KG1 (cell line): Measurements from ENCODE around the gene APOH.
"Not testable (repeated sequence)": the region's sequence is repeated elsewhere in the genome, so short reads cannot be mapped to it uniquely, and the experiment has no call there.

Source experiments
- DNase-seq: peaks from one replicate; lab custom pipeline; 2025; lab: John Stamatoyannopoulos, UW

Gene APOH

GRCh38 chr17:66228887-66229782 lies at the start of gene APOH:
Gene APOH (minus strand): TSS chr17:66229415. CDS start chr17:66229379, 36 bp downstream.
- DNase-seq: no peak

DNA sequence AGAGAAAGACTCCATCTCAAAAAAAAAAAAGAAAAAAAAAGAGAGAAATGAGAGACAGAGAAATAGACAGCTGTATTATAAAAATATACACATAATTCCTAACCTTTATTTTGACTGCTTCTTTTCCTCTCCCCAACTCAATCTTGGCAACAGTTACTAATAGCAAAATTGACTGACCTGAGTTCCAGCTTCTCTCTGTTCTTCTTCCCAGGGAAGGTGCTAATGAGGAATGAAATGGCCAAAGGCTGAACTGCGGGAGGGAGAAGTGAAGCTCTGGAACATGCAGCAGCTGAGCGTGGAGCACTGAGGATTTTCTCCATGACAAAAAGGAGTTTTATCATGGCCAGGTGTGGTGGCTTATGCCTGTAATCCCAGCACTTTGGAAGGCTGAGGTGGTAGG lies 48.0 kb upstream of the APOH start:
- DNase-seq: no peak

DNA sequence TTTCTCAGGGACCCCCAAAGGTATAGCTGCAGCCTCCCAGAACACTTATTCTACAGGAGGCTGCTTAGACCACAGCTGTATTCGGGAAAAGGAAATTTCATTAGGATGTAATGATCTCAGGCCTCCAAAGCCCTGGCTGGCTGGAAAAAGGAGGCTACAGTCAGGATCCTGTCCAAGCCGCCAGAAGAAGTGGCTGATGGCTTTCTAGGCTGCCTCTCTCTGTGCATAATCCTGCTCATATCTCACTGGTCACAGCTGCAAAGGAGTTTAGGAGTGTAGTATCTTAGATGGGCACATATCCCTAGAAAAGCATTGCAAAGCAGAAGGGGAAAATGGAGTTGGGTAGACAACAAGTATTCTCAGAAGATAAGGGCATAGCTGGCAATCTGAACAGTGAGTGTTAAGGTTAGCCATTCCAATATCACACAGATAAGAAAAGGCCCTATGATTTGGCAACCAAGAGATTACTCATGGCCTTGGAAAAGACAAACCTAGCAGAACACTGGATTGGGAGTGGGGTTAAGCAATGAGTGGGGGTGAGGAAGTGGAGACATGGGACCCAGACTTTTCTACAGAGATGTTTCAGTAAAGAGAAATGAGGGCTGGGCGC lies 47.2 kb upstream of the APOH start:
- no peak for DNase-seq

- DNase-seq: no peak
Measured at GRCh38 chr17:66275651-66276050, 46.4 kb upstream of the APOH start.

DNA sequence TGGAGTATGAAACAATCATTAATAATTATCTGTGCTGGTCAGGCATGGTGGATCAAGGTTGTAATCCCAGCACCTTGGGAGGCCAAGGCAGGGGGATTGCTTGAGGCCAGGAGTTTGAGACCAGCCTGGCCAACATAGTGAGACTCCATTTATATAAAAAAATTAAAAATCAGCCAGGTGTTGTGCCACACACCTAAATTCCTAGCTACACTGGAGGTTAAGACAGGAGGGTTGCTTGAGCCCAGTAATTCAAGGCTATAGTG lies 44.3 kb upstream of the APOH start:
- no peak for DNase-seq

- no peak for DNase-seq
Measured at GRCh38 chr17:66272811-66273585, 43.8 kb upstream of the APOH start.

DNA sequence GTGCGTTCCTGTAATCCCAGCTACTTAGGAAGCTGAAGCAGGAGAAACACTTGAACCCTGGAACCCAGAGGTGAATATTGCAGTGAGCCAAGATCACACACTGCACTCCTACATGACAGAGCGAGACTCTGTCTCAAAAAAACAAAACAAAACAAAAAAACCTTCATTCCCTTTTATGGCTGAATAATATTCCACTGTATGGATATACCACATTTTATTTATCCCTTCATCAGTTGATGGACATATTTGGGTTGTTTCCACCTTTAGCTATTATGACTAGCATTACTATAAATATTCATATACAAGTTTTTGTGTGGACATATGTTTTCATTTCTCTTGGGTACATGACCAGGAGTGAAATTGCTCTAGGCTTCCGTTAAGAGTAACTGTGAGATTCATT lies 42.3 kb upstream of the APOH start:
- DNase-seq: no peak

DNA sequence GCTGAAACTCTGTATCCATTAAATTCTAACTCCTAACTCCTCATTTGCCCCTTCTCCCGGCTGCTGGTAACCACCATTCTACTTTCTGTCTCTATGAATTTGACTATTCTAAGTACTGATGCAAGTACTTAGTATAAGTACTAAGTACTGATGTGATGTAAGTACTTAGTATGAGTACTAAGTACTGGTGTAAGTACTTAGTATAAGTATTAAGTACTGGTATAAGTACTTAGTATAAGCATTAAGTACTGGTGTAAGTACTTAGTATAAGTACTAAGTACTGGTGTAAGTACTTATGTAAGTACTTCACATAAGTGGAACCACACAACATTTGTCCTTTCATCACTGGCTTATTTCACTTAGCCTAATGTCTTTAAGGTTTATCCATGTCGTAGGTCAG lies 40.9 kb upstream of the APOH start:
- DNase-seq: no peak

- DNase-seq: no peak
Measured at GRCh38 chr17:66268247-66268927, 39.2 kb upstream of the APOH start.

- no peak for DNase-seq
Measured at GRCh38 chr17:66264696-66265095, 35.5 kb upstream of the APOH start.

DNA sequence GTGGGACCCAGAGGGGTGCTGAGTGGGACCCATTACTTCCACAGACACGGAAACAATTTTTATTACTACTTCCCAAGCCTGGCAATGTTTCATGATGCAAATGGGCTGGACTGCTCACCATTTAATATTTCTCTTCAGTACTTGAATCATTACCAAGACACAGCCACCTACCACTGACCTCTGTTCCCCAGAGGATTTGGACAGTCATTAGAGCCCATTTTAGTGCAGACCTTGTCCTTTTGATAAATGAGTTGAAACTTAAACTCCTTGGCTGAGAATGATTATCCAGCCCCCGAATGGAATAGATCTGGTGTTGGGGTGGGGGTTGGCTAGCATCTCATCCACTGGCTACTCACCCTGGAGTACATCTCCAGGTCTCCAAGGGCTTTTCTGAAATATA lies 33.6 kb upstream of the APOH start:
- no peak for DNase-seq

DNA sequence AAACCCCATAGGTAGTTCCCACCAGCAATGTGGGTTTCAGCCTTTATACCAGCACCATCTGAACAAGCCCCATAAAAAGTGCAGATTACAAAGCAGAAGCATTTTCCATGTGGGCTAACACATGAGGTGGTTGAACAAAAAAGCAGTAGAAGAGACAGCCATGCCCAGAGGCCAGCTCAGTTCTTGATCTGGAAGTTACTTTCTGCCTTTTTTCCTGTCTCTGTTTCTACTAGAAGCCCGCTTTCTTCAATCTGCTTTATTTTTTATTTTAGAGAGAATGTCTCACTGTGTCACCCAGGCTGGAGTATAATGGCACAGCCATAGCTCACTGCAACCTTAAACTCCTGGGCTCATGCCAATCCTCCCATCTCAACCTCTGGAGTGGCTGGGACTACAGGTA lies 31.5 kb upstream of the APOH start:
- DNase-seq: no peak

- DNase-seq: no peak
Measured at GRCh38 chr17:66260275-66260674, 31.1 kb upstream of the APOH start.

- no peak for DNase-seq
Measured at GRCh38 chr17:66255527-66255971, 26.3 kb upstream of the APOH start.

DNA sequence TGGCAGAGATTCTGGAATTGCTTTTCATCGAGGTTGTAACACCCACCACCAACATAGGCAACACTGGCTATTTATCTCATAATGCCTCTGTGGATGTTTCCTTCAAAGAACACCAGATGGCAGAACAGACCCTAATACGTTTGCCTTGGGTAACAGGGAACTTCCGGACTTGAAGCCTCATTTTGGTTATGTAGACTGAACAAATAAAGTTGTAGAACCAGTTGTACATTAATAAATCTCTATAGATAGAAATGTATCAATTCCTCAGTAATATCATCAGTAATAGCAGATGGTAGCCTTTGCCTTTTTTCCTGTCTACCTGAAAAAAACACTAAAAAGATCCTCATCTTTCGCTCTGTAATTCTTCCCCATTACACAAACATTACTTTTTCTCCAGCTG lies 25.9 kb upstream of the APOH start:
- peak; percentile 40 for DNase-seq

DNA sequence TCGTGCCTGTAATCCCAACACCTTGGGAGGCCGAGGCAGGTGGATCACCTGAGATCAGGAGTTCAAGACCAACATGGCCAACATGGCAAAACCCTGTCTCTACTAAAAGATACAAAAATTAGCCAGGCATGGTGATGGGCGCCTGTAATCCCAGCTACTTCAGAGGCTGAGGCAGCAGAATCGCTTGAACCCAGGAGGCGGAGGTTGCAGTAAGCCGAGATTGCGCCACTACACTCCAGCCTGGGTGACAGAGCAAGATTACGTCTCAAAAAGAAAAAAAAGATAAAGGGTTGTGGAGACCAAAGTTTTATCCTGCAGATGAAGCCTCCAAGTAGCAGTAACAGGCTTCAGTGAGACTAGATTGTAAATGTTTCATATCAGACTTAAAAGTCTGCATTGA lies 24.2 kb upstream of the APOH start:
- not testable (repeated sequence) for DNase-seq

GRCh38 chr17:66250686-66251085 lies 21.5 kb upstream of the APOH start:
- no peak for DNase-seq

DNA sequence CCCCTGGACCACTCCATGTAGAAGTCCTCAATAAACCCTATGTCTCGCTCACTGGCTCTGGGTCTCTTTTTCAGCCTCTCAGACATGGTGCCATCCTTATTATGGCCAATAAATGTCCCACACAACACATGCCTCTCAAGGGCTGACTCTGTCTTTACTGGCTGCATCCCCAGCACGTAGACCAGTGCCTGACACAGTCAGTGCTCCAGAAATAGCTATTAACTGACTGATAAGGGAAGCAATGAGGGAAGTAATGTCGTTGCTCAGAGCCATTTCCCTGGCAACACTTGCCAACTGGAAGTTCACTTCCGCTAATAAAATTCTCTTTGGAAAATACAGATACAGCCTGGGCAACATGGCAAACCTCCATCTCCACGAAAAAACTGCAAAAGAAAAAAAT lies 19.1 kb upstream of the APOH start:
- DNase-seq: no peak

GRCh38 chr17:66241839-66242238 lies 12.6 kb upstream of the APOH start:
- DNase-seq: no peak

- no peak for DNase-seq
Measured at GRCh38 chr17:66240630-66241029, 11.4 kb upstream of the APOH start.

DNA sequence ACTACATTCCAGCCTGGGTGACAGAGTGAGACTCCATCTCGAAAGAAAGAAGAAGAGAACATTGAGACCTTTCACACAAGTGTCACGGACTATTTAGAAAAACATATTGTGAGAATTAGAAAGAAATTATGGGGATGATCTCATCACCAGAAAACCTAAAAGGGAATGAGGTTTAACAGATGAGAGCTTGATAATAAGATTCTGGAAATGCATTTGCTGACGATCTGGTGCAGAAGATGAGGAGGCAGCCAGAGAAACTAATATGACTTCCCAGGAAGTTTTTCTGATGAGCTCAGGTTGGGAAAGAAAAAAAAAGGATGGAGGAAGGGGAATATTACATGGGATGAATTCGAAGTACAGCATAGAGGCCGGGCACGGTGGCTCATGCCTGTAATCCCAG lies 10.8 kb upstream of the APOH start:
- no peak for DNase-seq

DNA sequence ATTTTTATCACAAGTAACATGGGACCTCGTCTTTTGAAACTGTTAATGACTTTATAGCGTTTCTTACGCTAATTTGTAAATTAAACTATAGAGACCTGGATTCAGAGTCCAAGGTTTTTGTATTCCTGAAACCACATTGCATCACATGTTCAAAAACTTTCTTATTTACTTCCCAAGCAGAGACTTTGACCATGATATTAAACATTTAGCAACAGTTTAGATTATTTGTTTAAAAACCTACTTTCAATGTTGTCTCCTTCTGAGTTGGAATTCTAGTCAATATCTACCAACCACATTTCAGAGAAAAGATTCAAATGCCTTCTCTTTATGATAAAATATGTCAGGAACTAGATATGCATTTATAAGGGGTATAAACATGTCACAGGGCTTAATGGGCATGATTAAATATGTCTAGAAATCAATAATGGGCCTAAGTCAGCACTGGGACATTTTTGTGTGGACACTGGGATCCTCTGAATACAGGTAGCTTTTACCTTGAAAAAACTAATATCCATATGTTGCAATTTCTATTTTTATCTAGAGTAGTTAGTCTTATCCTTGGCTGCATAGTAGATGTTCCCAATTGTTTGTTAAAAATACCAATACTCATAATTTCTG lies 6.3 kb upstream of the APOH start:
- no peak for DNase-seq
